ENCODE data around the gene SGTB. TPM values are rescaled to one million over a fixed set of nuclear protein-coding genes. Genes with fewer than 3 reads are reported as not detected.

Gene SGTB, protein sequence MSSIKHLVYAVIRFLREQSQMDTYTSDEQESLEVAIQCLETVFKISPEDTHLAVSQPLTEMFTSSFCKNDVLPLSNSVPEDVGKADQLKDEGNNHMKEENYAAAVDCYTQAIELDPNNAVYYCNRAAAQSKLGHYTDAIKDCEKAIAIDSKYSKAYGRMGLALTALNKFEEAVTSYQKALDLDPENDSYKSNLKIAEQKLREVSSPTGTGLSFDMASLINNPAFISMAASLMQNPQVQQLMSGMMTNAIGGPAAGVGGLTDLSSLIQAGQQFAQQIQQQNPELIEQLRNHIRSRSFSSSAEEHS
- total RNA-seq (10 to 100 TPM; 21.9 to 23.2 TPM), polyA plus RNA-seq (1 to 10 TPM; 6.5 to 8.8 TPM)
- long read RNA-seq, donor 1, full-length matches to known transcripts: 9 of 15 reads
- long read RNA-seq, donor 1, partial matches to known transcripts: 2 of 15 reads
- long read RNA-seq, donor 1, other reads (novel, unspliced or antisense): 4 of 15 reads
- long read RNA-seq, donor 2, partial matches to known transcripts: 2 of 4 reads
- long read RNA-seq, donor 2, other reads (novel, unspliced or antisense): 2 of 4 reads

DNA sequence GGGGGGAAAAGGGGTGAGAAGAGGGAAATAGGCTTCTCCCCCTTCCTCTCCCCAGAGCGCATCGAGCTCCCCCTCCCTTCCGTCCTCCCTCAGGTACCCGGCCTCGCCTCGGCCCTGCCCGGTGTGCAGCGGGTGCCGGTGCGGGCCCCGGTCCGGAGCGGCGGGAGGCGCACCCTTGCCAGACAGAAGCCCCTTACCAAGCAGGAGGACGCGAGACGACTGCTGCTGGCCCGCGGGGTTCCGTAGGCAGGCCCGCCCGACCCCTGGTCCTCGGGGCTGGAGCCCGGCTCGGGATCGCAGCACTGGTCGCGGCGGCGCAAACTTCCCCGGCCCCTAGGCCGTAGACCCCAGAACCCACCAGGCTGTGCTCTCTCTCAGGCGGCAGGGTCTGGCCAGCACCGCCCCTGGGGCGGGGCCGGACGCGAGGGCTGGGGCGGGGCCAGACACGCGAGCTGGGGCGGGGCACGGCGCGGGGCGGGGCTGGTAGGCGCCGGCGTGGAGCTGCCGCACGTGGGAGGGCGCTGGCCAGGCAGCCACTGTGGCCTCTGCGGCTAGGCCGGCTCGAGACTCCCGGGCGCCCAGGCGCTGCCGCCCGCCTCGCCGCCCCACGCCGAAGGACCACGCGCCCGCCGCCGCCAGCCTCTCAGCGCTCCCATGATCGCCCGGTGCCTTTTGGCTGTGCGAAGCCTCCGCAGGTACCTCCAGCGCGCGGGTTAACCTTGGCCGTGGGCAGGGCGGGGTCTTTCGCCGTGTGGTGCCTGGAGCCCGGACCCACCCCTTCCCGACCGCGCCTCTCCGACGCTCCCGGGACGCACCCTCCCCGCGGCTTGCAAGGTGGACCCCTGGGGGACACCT is at the start of gene SGTB, which contains the start of gene NLN:
Gene SGTB (minus strand): TSS at position 390 of the 855 bp plus-strand sequence. CDS start 1,302 bp downstream, outside the sequence.
Gene NLN (plus strand): TSS at position 486 of the 855 bp plus-strand sequence. CDS start 169 bp downstream, at position 655.
- Histone ChIP-seq H3K27ac (ENCODE audit: low read depth in 1 of 2, low read length in 2 of 2) (peak within 1 kb of the TSS in 1 of 2 donors; percentile 32), H3K27me3 (ENCODE audit: control insufficient read depth in 1 of 2, insufficient read depth in 2 of 2, low read length in 1 of 2) (no peaks in the 10 kb centered on the region), H3K36me3 (ENCODE audit: control insufficient read depth in 1 of 2, insufficient read depth in 2 of 2, low read length in 1 of 2) (no peaks in the 10 kb centered on the region), H3K4me1 (ENCODE audit: control insufficient read depth in 1 of 2, insufficient read depth in 2 of 2, low read length in 2 of 2) (no peaks in the 10 kb centered on the region), H3K9me3 (ENCODE audit: control insufficient read depth, low read length) (no peaks in the 10 kb centered on the region), H3K4me3 (ENCODE audit: low read length in 2 of 2) (peak within 1 kb of the TSS; percentile 93 to 97)
- DNase-seq (peak; percentile 91 to 95), ATAC-seq (ENCODE audit: low FRiP score) (peak; percentile 98)
- intact Hi-C loops (cut with DNase I): loop anchor here in 1 of 2 donors (10.0 kb wide), 1 partner anchor 203 kb away; the partner anchor contains the start of gene ERBIN
- 0 to 1% methylated on average over 60 to 92 of the region's 92 CpGs for WGBS, 2 donors

DNA sequence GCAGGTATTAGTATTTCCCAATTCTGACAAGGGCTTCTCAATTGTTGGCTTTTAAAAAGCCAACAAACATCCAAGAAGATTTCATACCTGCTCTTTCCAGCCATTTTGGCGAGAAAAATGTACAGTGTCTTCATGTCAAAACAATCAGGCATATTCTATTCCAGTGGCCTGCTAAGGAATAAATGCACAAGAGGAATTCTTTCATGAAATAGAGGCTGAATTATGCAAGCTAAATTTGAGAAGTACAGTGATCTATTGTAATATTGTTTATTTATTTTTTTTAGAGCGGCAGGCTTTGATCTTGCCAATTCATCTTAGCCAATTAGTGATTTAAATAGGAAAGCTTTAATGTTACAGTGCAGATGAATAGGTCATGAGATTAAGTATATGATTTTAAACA is 49.4 kb upstream of the SGTB start:
- Histone ChIP-seq H3K4me3 (ENCODE audit: low read length in 2 of 2) (no peak overlapping the region), H3K27me3 (ENCODE audit: control insufficient read depth in 1 of 2, insufficient read depth in 2 of 2, low read length in 1 of 2) (no peaks in the 10 kb centered on the region), H3K4me1 (ENCODE audit: control insufficient read depth in 1 of 2, insufficient read depth in 2 of 2, low read length in 2 of 2) (peaks cover 2 to 4% of the 10 kb centered on the region in 2 donors), H3K9me3 (ENCODE audit: control insufficient read depth, low read length) (no peaks in the 10 kb centered on the region), H3K36me3 (ENCODE audit: control insufficient read depth in 1 of 2, insufficient read depth in 2 of 2, low read length in 1 of 2) (no peaks in the 10 kb centered on the region), H3K27ac (ENCODE audit: low read depth in 1 of 2, low read length in 2 of 2) (no peak overlapping the region)
- WGBS, 2 donors: 92 to 95% methylated on average over 2 of the region's 2 CpGs
- intact Hi-C loops (cut with DNase I): no loop called here
- DNase-seq (no peak), ATAC-seq (ENCODE audit: low FRiP score) (no peak)

DNA sequence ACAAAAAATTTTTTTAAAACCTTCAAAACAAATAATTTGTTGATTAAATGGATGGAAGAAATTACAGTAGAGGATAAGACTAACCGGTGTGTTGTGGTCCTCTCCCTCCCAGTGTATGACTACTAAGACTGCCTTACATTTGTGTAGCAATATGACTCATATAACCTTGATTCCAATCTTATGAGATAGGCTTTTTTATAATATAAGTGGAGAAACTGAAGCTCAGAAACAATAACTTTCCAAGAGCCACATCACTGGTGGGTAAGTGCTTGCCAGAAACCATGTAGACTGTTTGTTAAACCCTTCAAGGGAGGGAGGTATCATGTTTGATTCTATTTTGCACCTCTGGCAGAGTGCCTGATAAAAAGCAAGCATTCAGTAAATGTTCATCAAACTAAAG is 47.6 kb upstream of the SGTB start:
- no peak overlapping the region for H3K27ac ChIP-seq (ENCODE audit: low read depth in 1 of 2, low read length in 2 of 2)
- 9 to 27% methylated on average over 1 of the region's 1 CpG for WGBS, 2 donors
- H3K27me3 ChIP-seq (ENCODE audit: control insufficient read depth in 1 of 2, insufficient read depth in 2 of 2, low read length in 1 of 2): no peaks in the 10 kb centered on the region
- H3K36me3 ChIP-seq (ENCODE audit: control insufficient read depth in 1 of 2, insufficient read depth in 2 of 2, low read length in 1 of 2): no peaks in the 10 kb centered on the region
- no peaks in the 10 kb centered on the region for H3K9me3 ChIP-seq (ENCODE audit: control insufficient read depth, low read length)
- no peak for ATAC-seq (ENCODE audit: low FRiP score)
- H3K4me1 ChIP-seq (ENCODE audit: control insufficient read depth in 1 of 2, insufficient read depth in 2 of 2, low read length in 2 of 2): peaks cover 2 to 4% of the 10 kb centered on the region in 2 donors
- no peak overlapping the region for H3K4me3 ChIP-seq (ENCODE audit: low read length in 2 of 2)
- intact Hi-C loops (cut with DNase I): no loop called here
- no peak for DNase-seq

DNA sequence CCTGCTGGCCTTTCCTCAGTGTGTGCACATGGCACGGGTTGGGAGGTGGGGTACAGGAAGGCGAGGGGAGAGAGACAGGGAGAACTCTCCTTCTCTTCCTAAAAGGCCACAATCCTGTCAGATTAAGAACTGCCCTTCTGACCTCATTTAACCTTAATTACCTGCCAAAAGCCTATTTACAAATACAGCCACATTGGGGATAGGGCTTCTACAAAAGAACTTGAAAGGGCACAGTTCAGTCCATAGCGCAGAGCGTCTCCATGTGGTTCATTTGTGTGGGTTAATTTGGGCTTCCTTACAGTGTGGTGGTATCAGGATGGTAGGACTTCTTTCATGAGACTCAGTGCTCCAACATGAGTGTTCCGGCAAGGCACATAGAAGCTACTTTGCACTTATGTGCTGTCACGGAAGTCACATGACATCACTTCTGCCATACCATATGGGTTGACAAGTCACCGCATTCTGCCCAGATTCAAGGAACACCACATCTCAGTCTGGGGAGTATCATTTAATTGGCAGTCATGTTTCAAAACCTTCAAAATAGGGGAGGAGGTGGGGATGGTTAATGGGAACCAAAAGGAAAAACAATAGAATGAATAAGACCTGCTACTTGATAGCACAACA is 46.9 kb upstream of the SGTB start:
- H3K27me3 ChIP-seq (ENCODE audit: control insufficient read depth in 1 of 2, insufficient read depth in 2 of 2, low read length in 1 of 2): no peaks in the 10 kb centered on the region
- 98 to 99% methylated on average over 7 of the region's 7 CpGs for WGBS, 2 donors
- ATAC-seq (ENCODE audit: low FRiP score) (no peak), DNase-seq (no peak)
- H3K9me3 ChIP-seq (ENCODE audit: control insufficient read depth, low read length): no peaks in the 10 kb centered on the region
- no peaks in the 10 kb centered on the region for H3K36me3 ChIP-seq (ENCODE audit: control insufficient read depth in 1 of 2, insufficient read depth in 2 of 2, low read length in 1 of 2)
- peaks cover 2 to 4% of the 10 kb centered on the region in 2 donors for H3K4me1 ChIP-seq (ENCODE audit: control insufficient read depth in 1 of 2, insufficient read depth in 2 of 2, low read length in 2 of 2)
- no peak overlapping the region for H3K4me3 ChIP-seq (ENCODE audit: low read length in 2 of 2)
- intact Hi-C loops (cut with DNase I): no loop called here
- peak overlapping the region in 1 of 2 donors; percentile 25 for H3K27ac ChIP-seq (ENCODE audit: low read depth in 1 of 2, low read length in 2 of 2)

DNA sequence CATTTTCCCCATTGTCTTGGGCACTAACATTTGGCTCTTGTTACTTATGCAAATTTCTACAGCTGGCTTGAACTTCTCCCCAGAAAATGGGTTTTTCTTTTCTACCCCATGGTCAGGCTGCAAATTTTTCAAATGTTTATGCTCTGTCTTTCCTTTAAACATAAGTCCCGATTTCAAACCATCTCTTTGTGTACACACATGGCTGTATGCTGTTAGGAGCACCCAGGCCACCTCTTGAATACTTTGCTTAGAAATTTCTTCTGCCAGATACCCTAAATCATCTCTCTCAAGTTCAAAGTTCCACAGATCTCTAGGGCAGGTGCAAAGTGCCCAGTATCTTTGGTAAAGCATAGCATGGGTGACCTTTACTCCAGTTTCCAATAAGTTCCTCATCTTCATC is 45.7 kb upstream of the SGTB start:
- ATAC-seq (ENCODE audit: low FRiP score): no peak
- intact Hi-C loops (cut with DNase I): no loop called here
- Histone ChIP-seq H3K36me3 (ENCODE audit: control insufficient read depth in 1 of 2, insufficient read depth in 2 of 2, low read length in 1 of 2) (no peaks in the 10 kb centered on the region), H3K4me3 (ENCODE audit: low read length in 2 of 2) (no peak overlapping the region), H3K27ac (ENCODE audit: low read depth in 1 of 2, low read length in 2 of 2) (no peak overlapping the region), H3K27me3 (ENCODE audit: control insufficient read depth in 1 of 2, insufficient read depth in 2 of 2, low read length in 1 of 2) (no peaks in the 10 kb centered on the region), H3K9me3 (ENCODE audit: control insufficient read depth, low read length) (no peaks in the 10 kb centered on the region), H3K4me1 (ENCODE audit: control insufficient read depth in 1 of 2, insufficient read depth in 2 of 2, low read length in 2 of 2) (peaks cover 2 to 4% of the 10 kb centered on the region in 2 donors)
- 86 to 99% methylated on average over 1 of the region's 1 CpG for WGBS, 2 donors
- DNase-seq: no peak

DNA sequence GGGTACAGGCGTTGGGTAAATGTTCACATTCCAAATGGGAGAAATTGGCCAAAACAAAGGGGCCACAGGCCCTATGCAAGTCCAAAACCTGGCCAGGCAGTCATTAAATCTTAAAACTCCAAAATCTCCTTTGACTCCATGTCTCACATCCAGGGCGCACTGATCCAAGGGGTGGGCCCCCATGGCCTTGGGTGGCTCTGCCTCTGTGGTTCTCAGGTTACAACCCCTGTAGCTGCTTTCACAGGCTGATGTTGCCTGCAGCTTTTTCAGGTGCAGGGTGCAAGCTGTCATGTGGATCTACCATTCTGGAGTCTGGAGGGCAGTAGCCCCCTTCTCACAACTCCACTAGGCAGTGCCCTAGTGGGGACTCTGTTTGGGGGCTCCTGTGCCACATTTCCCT is 44.9 kb upstream of the SGTB start:
- 94 to 98% methylated on average over 2 of the region's 2 CpGs for WGBS, 2 donors
- intact Hi-C loops (cut with DNase I): no loop called here

DNA sequence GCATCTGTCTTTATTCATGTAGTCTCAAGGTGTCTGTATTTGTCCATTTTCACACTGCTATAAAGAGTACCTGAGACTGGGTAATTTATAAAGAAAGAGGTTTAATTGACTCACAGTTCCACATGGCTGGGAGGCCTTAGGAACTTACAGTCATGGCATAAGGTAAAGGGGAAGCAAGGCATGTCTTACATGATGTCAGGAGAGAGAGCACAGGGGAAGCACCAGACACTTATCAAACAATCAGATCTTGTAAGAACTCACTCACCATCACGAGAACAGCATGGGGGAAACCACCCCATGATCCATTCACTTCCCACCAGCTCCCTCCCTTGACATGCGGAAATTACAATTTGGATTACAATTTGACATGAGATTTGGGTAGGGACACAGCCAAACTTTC is 44.3 kb upstream of the SGTB start:
- no peak for DNase-seq
- peaks cover 2 to 4% of the 10 kb centered on the region in 2 donors for H3K4me1 ChIP-seq (ENCODE audit: control insufficient read depth in 1 of 2, insufficient read depth in 2 of 2, low read length in 2 of 2)
- H3K4me3 ChIP-seq (ENCODE audit: low read length in 2 of 2): no peak overlapping the region
- no peaks in the 10 kb centered on the region for H3K27me3 ChIP-seq (ENCODE audit: control insufficient read depth in 1 of 2, insufficient read depth in 2 of 2, low read length in 1 of 2)
- H3K27ac ChIP-seq (ENCODE audit: low read depth in 1 of 2, low read length in 2 of 2): no peak overlapping the region
- no peak for ATAC-seq (ENCODE audit: low FRiP score)
- intact Hi-C loops (cut with DNase I): no loop called here
- 92 to 95% methylated on average over 2 of the region's 2 CpGs for WGBS, 2 donors
- no peaks in the 10 kb centered on the region for H3K36me3 ChIP-seq (ENCODE audit: control insufficient read depth in 1 of 2, insufficient read depth in 2 of 2, low read length in 1 of 2)
- no peaks in the 10 kb centered on the region for H3K9me3 ChIP-seq (ENCODE audit: control insufficient read depth, low read length)

More for the DNA sequence above, 44.9 kb upstream of the SGTB start:
- DNase-seq (no peak), ATAC-seq (ENCODE audit: low FRiP score) (no peak)
- H3K27ac ChIP-seq (ENCODE audit: low read depth in 1 of 2, low read length in 2 of 2): no peak overlapping the region
- H3K9me3 ChIP-seq (ENCODE audit: control insufficient read depth, low read length): no peaks in the 10 kb centered on the region
- H3K36me3 ChIP-seq (ENCODE audit: control insufficient read depth in 1 of 2, insufficient read depth in 2 of 2, low read length in 1 of 2): no peaks in the 10 kb centered on the region
- H3K4me1 ChIP-seq (ENCODE audit: control insufficient read depth in 1 of 2, insufficient read depth in 2 of 2, low read length in 2 of 2): peaks cover 2 to 4% of the 10 kb centered on the region in 2 donors
- H3K27me3 ChIP-seq (ENCODE audit: control insufficient read depth in 1 of 2, insufficient read depth in 2 of 2, low read length in 1 of 2): no peaks in the 10 kb centered on the region
- no peak overlapping the region for H3K4me3 ChIP-seq (ENCODE audit: low read length in 2 of 2)

DNA sequence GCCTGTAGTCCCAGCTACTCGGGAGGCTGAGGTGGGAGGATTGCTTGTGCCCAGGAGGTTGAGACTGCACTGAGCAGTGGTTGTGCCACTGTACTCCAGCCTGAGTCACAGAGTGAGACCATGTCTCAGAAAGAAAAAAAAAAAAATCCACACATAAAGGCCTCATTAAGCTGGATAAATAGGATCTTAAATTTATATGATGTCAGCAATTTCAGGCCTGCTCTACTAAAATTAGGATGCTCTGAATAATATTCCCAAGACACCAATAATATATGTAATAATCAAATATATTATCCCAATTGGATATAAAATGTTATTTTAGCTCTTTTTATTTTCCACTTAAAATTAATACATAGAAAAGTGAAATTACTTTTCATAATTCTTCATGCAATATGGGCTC is 43.7 kb upstream of the SGTB start:
- ATAC-seq (ENCODE audit: low FRiP score): no peak
- intact Hi-C loops (cut with DNase I): no loop called here
- no peak overlapping the region for H3K27ac ChIP-seq (ENCODE audit: low read depth in 1 of 2, low read length in 2 of 2)
- no peaks in the 10 kb centered on the region for H3K36me3 ChIP-seq (ENCODE audit: control insufficient read depth in 1 of 2, insufficient read depth in 2 of 2, low read length in 1 of 2)
- no peaks in the 10 kb centered on the region for H3K27me3 ChIP-seq (ENCODE audit: control insufficient read depth in 1 of 2, insufficient read depth in 2 of 2, low read length in 1 of 2)
- peaks cover 2 to 4% of the 10 kb centered on the region in 2 donors for H3K4me1 ChIP-seq (ENCODE audit: control insufficient read depth in 1 of 2, insufficient read depth in 2 of 2, low read length in 2 of 2)
- no peaks in the 10 kb centered on the region for H3K9me3 ChIP-seq (ENCODE audit: control insufficient read depth, low read length)
- H3K4me3 ChIP-seq (ENCODE audit: low read length in 2 of 2): no peak overlapping the region
- no peak for DNase-seq
- 96 to 97% methylated on average over 1 of the region's 1 CpG for WGBS, 2 donors
